GM23248 (cell line): ENCODE results near the gene THADA. TPM values are rescaled to one million over a fixed set of nuclear protein-coding genes. Genes with fewer than 3 reads are reported as not detected.

ENCODE experiments used
- DNase-seq: peaks from one replicate; pipeline ENCODE4 v3.0.0-alpha.2; 2015
- H2AFZ ChIP-seq: fragments of 200-600 bp; sonication (generic); 2 replicates; pipeline ENCODE4 v1.6.1; 2016; ENCODE audit warnings: antibody characterized with exemption
- H3F3A ChIP-seq: fragments of 200-600 bp; sonication (generic); 2 replicates; pipeline ENCODE4 v1.6.1; 2016; ENCODE audit warnings: mild to moderate bottlenecking, antibody characterized with exemption, mixed run types; ENCODE audit not compliant: insufficient read depth
- H3K27ac ChIP-seq: fragments of 200-600 bp; sonication (generic); 2 replicates; pipeline ENCODE4 v1.5.1; 2016; ENCODE audit warnings: mild to moderate bottlenecking
- H3K27me3 ChIP-seq: fragments of 200-600 bp; sonication (generic); replicated peaks from 2 replicates; pipeline ENCODE4 v1.6.1; 2016; ENCODE audit warnings: mild to moderate bottlenecking; ENCODE audit not compliant: insufficient read depth
- H3K36me3 ChIP-seq: fragments of 200-600 bp; sonication (generic); 2 replicates; pipeline ENCODE4 v1.6.1; 2016; ENCODE audit warnings: low read depth, mild to moderate bottlenecking
- H3K4me1 ChIP-seq: fragments of 200-600 bp; sonication (generic); 2 replicates; pipeline ENCODE4 v1.6.1; 2016; ENCODE audit warnings: mild to moderate bottlenecking; ENCODE audit not compliant: insufficient read depth
- H3K4me2 ChIP-seq: fragments of 200-600 bp; sonication (generic); one replicate; pipeline ENCODE4 v1.6.1; 2016; ENCODE audit warnings: mild to moderate bottlenecking; ENCODE audit not compliant: unreplicated experiment
- H3K4me3 ChIP-seq: fragments of 200-600 bp; sonication (generic); 2 replicates; pipeline ENCODE4 v1.5.1; 2016; ENCODE audit warnings: mild to moderate bottlenecking
- H3K79me2 ChIP-seq: fragments of 200-600 bp; sonication (generic); 2 replicates; pipeline ENCODE4 v1.6.1; 2016; ENCODE audit warnings: mild to moderate bottlenecking; ENCODE audit not compliant: insufficient read depth
- H3K9ac ChIP-seq: fragments of 200-600 bp; sonication (generic); 2 replicates; pipeline ENCODE4 v1.6.1; 2016; ENCODE audit warnings: mild to moderate bottlenecking
- H3K9me2 ChIP-seq: fragments of 200-600 bp; sonication (generic); 2 replicates; pipeline ENCODE4 v1.6.1; 2016; ENCODE audit warnings: mixed run types, mild to moderate bottlenecking, moderate library complexity; ENCODE audit not compliant: insufficient read depth
- H3K9me3 ChIP-seq: fragments of 200-600 bp; sonication (generic); one replicate; pipeline ENCODE4 v1.6.1; 2017; ENCODE audit warnings: low read depth
- H4K20me1 ChIP-seq: fragments of 200-600 bp; sonication (generic); 2 replicates; pipeline ENCODE4 v1.6.0; 2016; ENCODE audit not compliant: insufficient read depth
- EZH2 ChIP-seq: fragments of 200-600 bp; sonication (generic); IDR thresholded peaks from 2 replicates; pipeline ENCODE4 v1.6.1; 2018; ENCODE audit warnings: antibody characterized with exemption, mild to moderate bottlenecking; ENCODE audit not compliant: insufficient read depth, poor library complexity, severe bottlenecking
- EZH2phosphoT487 ChIP-seq: fragments of 200-600 bp; sonication (generic); IDR thresholded peaks from 2 replicates; pipeline ENCODE4 v1.6.1; 2018; ENCODE audit warnings: antibody characterized with exemption, moderate library complexity, mild to moderate bottlenecking, low read depth; ENCODE audit not compliant: insufficient read depth
- WGBS, 2 experiments: methylation state at CpG; one replicate each; pipeline ENCODE4 v1.1.6; 2015 to 2017; ENCODE audit warnings: low lambda C conversion rate in 2 of 2, low coverage in 1 of 2; ENCODE audit errors: missing lambda C conversion rate in 2 of 2; 5-methylcytosine and 5-hydroxymethylcytosine counted together
- in situ Hi-C: fragments of 300-500 bp; cut with MboI; formaldehyde crosslinking; loops from 2 replicates; pipeline ENCODE4 v1.15.0; 2020
- polyA plus RNA-seq: library from polyadenylated mRNA; unstranded; fragments of >200 nt; fragmentation: Nextera tagmentation; extraction: Ambion mirVana; gene quantifications from 2 replicates; pipeline ENCODE4 v1.2.1, GENCODE V29; 2016
- total RNA-seq: library from RNA; depleted of rRNA; stranded (reverse); fragments of >200 nt; shearing (Covaris generic); gene quantifications from 2 replicates; pipeline ENCODE4 v1.2.3, GENCODE V29; 2014

THADA gene
- total and polyA plus RNA-seq, 2 experiments from 2014 or later = 14.1 to 15.8 TPM

- Histone ChIP-seq H2AFZ (no peak overlapping the region), H3K4me2 (no peak overlapping the region), H3K9me3 (no peaks in the 10 kb centered on the region), H4K20me1 (no peaks in the 10 kb centered on the region), H3K27ac (no peak overlapping the region), H3F3A (no peaks in the 10 kb centered on the region), H3K4me1 (no peaks in the 10 kb centered on the region; the same call in 1 of the 2 replicates), H3K27me3 (no peaks in the 10 kb centered on the region), H3K79me2 (no peaks in the 10 kb centered on the region), H3K9ac (no peak overlapping the region), H3K4me3 (no peak overlapping the region), H3K9me2 (0 out of 2 replicates have a peak, but pooled peaks cover 8% of the 10 kb centered on the region), H3K36me3 (no peaks in the 10 kb centered on the region)
- in situ Hi-C loops = no loop called here
- WGBS, 2 experiments = 95% methylated on average over 3 of the region's 3 CpGs
- TF ChIP-seq EZH2 (no peak), EZH2phosphoT487 (no peak)
- no peak for DNase-seq
These were observed 176.6 kb downstream of the THADA start for GRCh38 chr2:43419243-43419642.

GRCh38 chr2:43418680-43419079 lies 177.2 kb downstream of the THADA start:
- 97% methylated on average over 3 of the region's 3 CpGs for WGBS, 2 experiments
- H3K36me3 ChIP-seq = no peaks in the 10 kb centered on the region
- H3K4me3 ChIP-seq = no peak overlapping the region
- H3K27me3 ChIP-seq = no peaks in the 10 kb centered on the region
- in situ Hi-C loops = no loop called here
- no peak overlapping the region for H3K27ac ChIP-seq
- no peaks in the 10 kb centered on the region for H3K9me3 ChIP-seq
- no peaks in the 10 kb centered on the region for H4K20me1 ChIP-seq
- 0 out of 2 replicates have a peak, but pooled peaks cover 8% of the 10 kb centered on the region for H3K9me2 ChIP-seq
- H3K9ac ChIP-seq = no peak overlapping the region
- no peak for TF ChIP-seq EZH2
- no peak for TF ChIP-seq EZH2phosphoT487
- no peaks in the 10 kb centered on the region for H3F3A ChIP-seq
- DNase-seq = no peak
- no peaks in the 10 kb centered on the region for H3K79me2 ChIP-seq
- no peak overlapping the region for H3K4me2 ChIP-seq
- H2AFZ ChIP-seq = no peak overlapping the region
- H3K4me1 ChIP-seq = no peaks in the 10 kb centered on the region

DNA sequence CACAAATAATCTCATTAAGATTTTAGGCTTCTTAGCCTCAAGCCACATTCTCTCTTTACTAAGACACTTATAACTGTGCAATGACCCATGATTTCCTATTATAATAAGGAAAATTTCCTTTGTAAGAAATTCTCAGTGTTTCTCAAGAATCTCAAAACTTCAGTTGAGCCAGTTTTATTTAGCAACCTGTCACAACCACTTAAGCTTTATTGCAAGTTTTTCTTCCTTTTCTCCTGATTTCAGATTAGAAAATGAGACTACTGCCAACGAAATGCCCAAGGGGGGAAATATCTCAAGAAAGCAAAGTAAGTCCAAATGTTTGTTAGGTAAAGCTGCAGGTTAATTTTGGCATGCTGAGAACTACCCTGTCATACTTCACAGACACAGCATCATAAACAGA lies 178.5 kb downstream of the THADA start:
- H3K27me3 ChIP-seq = no peaks in the 10 kb centered on the region
- no peak overlapping the region for H3K4me3 ChIP-seq
- H3K4me1 ChIP-seq = peaks cover 4% of the 10 kb centered on the region; the same call in 1 of the 2 replicates
- no peak overlapping the region for H3K4me2 ChIP-seq
- in situ Hi-C loops = no loop called here
- no peak overlapping the region for H2AFZ ChIP-seq
- H3K79me2 ChIP-seq = no peaks in the 10 kb centered on the region
- DNase-seq = no peak
- no peaks in the 10 kb centered on the region for H3F3A ChIP-seq
- no peak overlapping the region for H3K9ac ChIP-seq
- H3K9me3 ChIP-seq = no peaks in the 10 kb centered on the region
- H3K36me3 ChIP-seq = no peaks in the 10 kb centered on the region
- H3K9me2 ChIP-seq = 0 out of 2 replicates have a peak, but pooled peaks cover 8% of the 10 kb centered on the region
- TF ChIP-seq EZH2 (no peak), EZH2phosphoT487 (no peak)
- H3K27ac ChIP-seq = no peak overlapping the region
- H4K20me1 ChIP-seq = no peaks in the 10 kb centered on the region
- WGBS, 2 experiments = 97 to 100% methylated on average over 1 of the region's 1 CpG

- H3K36me3 ChIP-seq = no peaks in the 10 kb centered on the region
These were observed 180.2 kb downstream of the THADA start for GRCh38 chr2:43415592-43415991.

More at GRCh38 chr2:43415592-43415991, 180.2 kb downstream of the THADA start:
- no peaks in the 10 kb centered on the region for H3K9me3 ChIP-seq
- in situ Hi-C loops = no loop called here
- TF ChIP-seq EZH2 (no peak), EZH2phosphoT487 (no peak)
- H3K4me3 ChIP-seq = no peak overlapping the region
- no peaks in the 10 kb centered on the region for H4K20me1 ChIP-seq
- H3K4me1 ChIP-seq = peaks cover 10% of the 10 kb centered on the region; the same call in 1 of the 2 replicates
- no peaks in the 10 kb centered on the region for H3K27me3 ChIP-seq
- H3K27ac ChIP-seq = no peak overlapping the region
- no peak for DNase-seq
- H2AFZ ChIP-seq = no peak overlapping the region
- H3K9me2 ChIP-seq = 0 out of 2 replicates have a peak, but pooled peaks cover 8% of the 10 kb centered on the region
- H3F3A ChIP-seq = no peaks in the 10 kb centered on the region
- no peak overlapping the region for H3K9ac ChIP-seq
- 90 to 91% methylated on average over 7 of the region's 7 CpGs for WGBS, 2 experiments
- H3K79me2 ChIP-seq = no peaks in the 10 kb centered on the region
- H3K4me2 ChIP-seq = no peak overlapping the region
